Neural crest cell (in vitro differentiated cells): ENCODE results near the gene WDR35. TPM values are rescaled to one million over a fixed set of nuclear protein-coding genes. Genes with fewer than 3 reads are reported as not detected.
A peak's percentile ranks its signal among the peaks of the same experiment; 100 is the strongest.

ENCODE experiments used
- DNase-seq: peaks from one replicate; pipeline ENCODE4 v3.0.0; 2021; ENCODE audit warnings: low read depth, mixed read lengths, low spot score
- H3K27ac Mint-ChIP-seq: one replicate; pipeline ENCODE4 v1.8.0; 2021; ENCODE audit warnings: mild to moderate bottlenecking, mixed read lengths; ENCODE audit not compliant: unreplicated experiment
- H3K27me3 Mint-ChIP-seq: 2 replicates; pipeline ENCODE4 v1.8.0; 2021; ENCODE audit warnings: low read depth, mild to moderate bottlenecking, mixed read lengths
- H3K36me3 Mint-ChIP-seq: 2 replicates; pipeline ENCODE4 v1.8.0; 2021; ENCODE audit warnings: low read depth, mild to moderate bottlenecking, mixed read lengths
- H3K4me1 Mint-ChIP-seq: 2 replicates; pipeline ENCODE4 v1.8.0; 2021; ENCODE audit warnings: mixed read lengths
- H3K4me3 Mint-ChIP-seq: one replicate; pipeline ENCODE4 v1.8.0; 2021; ENCODE audit warnings: mild to moderate bottlenecking, mixed read lengths
- H3K9me3 Mint-ChIP-seq: 2 replicates; pipeline ENCODE4 v1.8.0; 2021; ENCODE audit warnings: mixed read lengths
- CTCF ChIP-seq: fragments of 200-600 bp; sonication (generic); conservative IDR thresholded peaks from 2 replicates; pipeline ENCODE4 v1.5.0; 2021; ENCODE audit warnings: antibody characterized with exemption, mild to moderate bottlenecking
- total RNA-seq: library from RNA; stranded (reverse); gene quantifications from 2 replicates; pipeline ENCODE4 v1.2.1, GENCODE V29; 2021

WDR35 gene
- total RNA-seq, 1 donor from 2014 or later: 19.4 TPM

- peaks cover 8% of the 10 kb centered on the region for H3K4me1 Mint-ChIP-seq
- no peak for DNase-seq
- no peaks in the 10 kb centered on the region for H3K27me3 Mint-ChIP-seq
- H3K27ac Mint-ChIP-seq: no peak overlapping the region
- peaks cover 37% of the 10 kb centered on the region for H3K36me3 Mint-ChIP-seq
- peaks cover 2% of the 10 kb centered on the region for H3K9me3 Mint-ChIP-seq
- H3K4me3 Mint-ChIP-seq: no peak overlapping the region
- TF ChIP-seq CTCF: no peak
Measured at GRCh38 chr2:19916385-19916950, 73.4 kb downstream of the WDR35 start.

- TF ChIP-seq CTCF: no peak
- H3K4me1 Mint-ChIP-seq: peaks cover 10% of the 10 kb centered on the region
- no peak for DNase-seq
- no peaks in the 10 kb centered on the region for H3K9me3 Mint-ChIP-seq
- H3K36me3 Mint-ChIP-seq: peaks cover 18% of the 10 kb centered on the region
- no peak overlapping the region for H3K27ac Mint-ChIP-seq
- H3K4me3 Mint-ChIP-seq: no peak overlapping the region
- H3K27me3 Mint-ChIP-seq: no peaks in the 10 kb centered on the region
Measured at GRCh38 chr2:19914266-19914975, 75.5 kb downstream of the WDR35 start.

GRCh38 chr2:19911808-19912509, 77.9 kb downstream of the WDR35 start:
- TF ChIP-seq CTCF: no peak
- H3K27ac Mint-ChIP-seq: no peak overlapping the region
- peaks cover 10% of the 10 kb centered on the region for H3K4me1 Mint-ChIP-seq
- no peaks in the 10 kb centered on the region for H3K27me3 Mint-ChIP-seq
- H3K4me3 Mint-ChIP-seq: no peak overlapping the region
- H3K36me3 Mint-ChIP-seq: peaks cover 3% of the 10 kb centered on the region
- H3K9me3 Mint-ChIP-seq: no peaks in the 10 kb centered on the region
- DNase-seq: no peak

GRCh38 chr2:19902216-19902740, 87.6 kb downstream of the WDR35 start:
- no peaks in the 10 kb centered on the region for H3K27me3 Mint-ChIP-seq
- H3K4me3 Mint-ChIP-seq: peak overlapping the region; percentile 98
- peaks cover 44% of the 10 kb centered on the region for H3K4me1 Mint-ChIP-seq
- no peak for TF ChIP-seq CTCF
- H3K9me3 Mint-ChIP-seq: no peaks in the 10 kb centered on the region
- peak overlapping the region; percentile 99 for H3K27ac Mint-ChIP-seq
- DNase-seq: no peak
- H3K36me3 Mint-ChIP-seq: no peaks in the 10 kb centered on the region

- no peak for TF ChIP-seq CTCF
- Mint-ChIP-seq H3K4me3 (peak within 1 kb of the TSS; percentile 98), H3K27me3 (no peaks in the 10 kb centered on the region), H3K9me3 (no peaks in the 10 kb centered on the region), H3K4me1 (peaks cover 44% of the 10 kb centered on the region), H3K36me3 (no peaks in the 10 kb centered on the region), H3K27ac (peak within 1 kb of the TSS; percentile 99)
- peak; percentile 90 for DNase-seq
Measured at GRCh38 chr2:19901442-19902215, 88.3 kb downstream of the WDR35 start, which contains the start of gene TTC32. Gene TTC32, minus strand, starts transcription at chr2:19901983. Its CDS starts 129 bp downstream, at chr2:19901854.
